22Rv1 (cell line): ENCODE measurements around the gene SLC36A4.

Experiments
- CTCF ChIP-seq: fragments of 450-650 bp; IDR thresholded peaks from 2 replicates; pipeline ENCODE4 v1.5.1; 2017; ENCODE audit warnings: mild to moderate bottlenecking
- ZFX ChIP-seq: fragments of 450-650 bp; IDR thresholded peaks from 2 replicates; pipeline ENCODE4 v1.6.1; 2017; ENCODE audit warnings: antibody characterized with exemption, borderline replicate concordance

- TF ChIP-seq ZFX: no peak
- no peak for TF ChIP-seq CTCF
Observed at GRCh38 chr11:93187290-93187689, 10.5 kb downstream of the SLC36A4 start.
